ENCODE results near the gene RUNX2.

The RUNX2 gene

DNA sequence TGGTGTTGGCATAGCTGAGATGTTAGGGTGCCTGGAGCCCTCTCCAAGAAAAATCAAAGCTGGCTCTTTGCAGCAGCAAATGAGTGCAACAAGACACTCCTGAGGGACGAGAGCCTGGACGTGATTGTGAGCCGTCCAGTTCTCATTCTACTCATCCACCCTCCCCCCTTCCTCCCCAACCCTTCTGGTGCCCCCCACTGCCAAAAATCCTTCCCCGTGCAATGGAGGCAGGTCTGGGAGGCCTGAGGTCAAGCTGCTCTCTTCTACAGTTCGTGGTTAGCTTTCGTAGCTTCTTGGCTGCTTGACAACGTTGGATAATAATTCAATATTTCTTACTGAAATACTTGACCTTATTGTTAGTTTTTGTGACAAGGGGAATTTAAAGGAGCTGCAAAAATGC, 234.9 kb downstream of the RUNX2 start:
- DNase-seq, result no peak

DNA sequence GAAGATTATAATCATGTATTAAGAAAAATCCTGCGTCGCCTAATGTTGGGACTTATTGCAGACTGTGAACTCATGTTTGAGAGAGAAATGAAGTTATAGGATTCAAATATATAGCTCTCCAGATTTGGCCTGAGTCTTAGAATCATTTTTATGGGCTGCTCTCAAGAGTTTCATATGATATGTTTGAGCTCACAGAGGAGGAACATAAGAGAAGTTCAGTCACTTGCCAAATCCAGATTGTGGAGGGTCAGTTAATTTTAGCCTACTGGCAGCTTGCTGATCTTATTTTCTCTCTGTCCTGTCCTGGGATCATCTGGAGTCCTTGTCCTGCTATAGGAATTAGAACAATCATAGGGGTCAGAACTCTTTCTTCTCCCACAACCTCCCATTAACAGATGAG, 235.7 kb downstream of the RUNX2 start:
- no peak for DNase-seq

DNA sequence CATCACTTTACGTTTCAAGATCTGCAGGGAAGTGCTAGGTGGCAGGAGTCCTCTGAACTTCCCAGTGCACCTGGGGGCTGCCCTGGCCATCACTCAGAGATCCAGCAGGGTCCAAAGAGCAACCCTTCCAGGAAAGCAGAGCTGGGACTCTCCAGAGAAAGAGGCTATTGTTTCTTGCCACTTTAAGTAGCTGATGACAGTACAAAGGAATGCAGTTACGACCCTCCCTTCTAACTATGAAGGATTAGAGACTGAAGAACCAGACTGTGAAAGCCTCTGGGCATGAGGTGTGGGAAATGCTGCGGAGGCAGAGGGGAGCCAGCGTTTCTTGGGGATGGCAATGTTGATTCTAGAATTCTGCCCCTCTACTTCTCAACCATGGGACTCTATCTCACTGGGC, 238.8 kb downstream of the RUNX2 start:
- no peak for DNase-seq

GRCh38 chr6:45567879-45568278, 239.7 kb downstream of the RUNX2 start:
- DNase-seq, result no peak

- DNase-seq, result no peak
Observed at GRCh38 chr6:45568626-45569025, 240.5 kb downstream of the RUNX2 start.

GRCh38 chr6:45569210-45569945, 241.2 kb downstream of the RUNX2 start:
- DNase-seq, result no peak

- DNase-seq, result no peak
Observed at GRCh38 chr6:45571159-45571558, 243.0 kb downstream of the RUNX2 start.

DNA sequence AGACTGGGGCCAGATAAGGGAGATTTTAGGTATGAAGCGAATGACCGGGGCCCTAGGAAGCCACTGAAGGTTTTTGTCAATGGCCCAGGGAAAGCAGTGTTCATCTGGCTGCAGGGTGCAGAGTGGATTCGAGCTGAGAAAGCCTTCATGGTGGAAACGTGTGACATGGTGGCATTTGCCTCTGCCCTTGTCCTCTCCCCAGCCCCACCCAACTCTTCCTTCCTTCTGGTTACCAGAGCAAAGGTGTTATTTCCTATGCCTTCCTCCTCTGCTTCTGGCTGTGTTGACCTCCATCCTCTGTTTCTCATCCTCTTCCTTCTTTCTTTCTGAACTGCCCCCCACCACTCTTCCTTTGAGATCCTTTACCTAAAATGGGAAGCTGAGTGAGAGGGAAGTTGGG, 244.7 kb downstream of the RUNX2 start:
- no peak for DNase-seq

DNA sequence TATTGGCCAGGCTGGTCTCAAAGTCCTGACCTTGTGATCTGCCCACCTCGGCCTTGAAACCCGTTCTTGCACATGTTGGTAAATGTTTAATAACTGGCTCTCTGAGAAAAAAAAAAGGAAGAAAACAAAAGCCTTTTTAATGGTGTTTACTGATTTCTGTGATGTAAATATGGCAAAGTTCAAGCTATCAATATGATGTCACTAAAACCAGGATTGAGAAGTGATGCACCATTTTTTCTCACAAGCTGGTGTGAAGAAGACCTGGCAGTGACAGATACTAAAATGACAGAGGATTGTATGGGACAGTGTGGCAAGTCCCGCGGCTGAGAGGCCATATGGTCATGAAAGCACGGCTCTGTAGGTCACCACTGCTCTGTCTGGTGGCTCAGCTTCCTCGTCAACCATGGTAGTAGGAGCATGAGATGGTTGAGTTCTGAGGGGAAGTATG, 245.9 kb downstream of the RUNX2 start:
- DNase-seq, result no peak

DNA sequence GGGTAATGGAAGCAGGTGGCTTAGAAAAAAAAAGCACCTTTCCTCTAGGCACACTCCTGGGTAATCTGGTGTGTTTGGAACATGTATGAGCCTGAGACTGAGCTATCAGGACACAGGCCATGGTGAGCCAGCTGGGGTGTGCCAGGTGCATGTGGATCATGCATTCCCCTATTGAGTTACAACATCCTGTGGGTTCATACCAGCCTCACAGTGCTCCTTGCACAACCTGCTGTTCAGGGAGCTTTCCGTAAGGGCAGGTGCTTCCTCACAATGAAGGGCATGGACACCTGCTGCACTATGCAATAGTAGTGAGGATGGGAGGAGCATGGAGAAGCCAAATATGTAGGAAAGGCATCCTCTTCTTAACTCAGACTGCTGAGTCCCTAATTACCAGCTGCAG, 246.8 kb downstream of the RUNX2 start:
- no peak for DNase-seq

DNA sequence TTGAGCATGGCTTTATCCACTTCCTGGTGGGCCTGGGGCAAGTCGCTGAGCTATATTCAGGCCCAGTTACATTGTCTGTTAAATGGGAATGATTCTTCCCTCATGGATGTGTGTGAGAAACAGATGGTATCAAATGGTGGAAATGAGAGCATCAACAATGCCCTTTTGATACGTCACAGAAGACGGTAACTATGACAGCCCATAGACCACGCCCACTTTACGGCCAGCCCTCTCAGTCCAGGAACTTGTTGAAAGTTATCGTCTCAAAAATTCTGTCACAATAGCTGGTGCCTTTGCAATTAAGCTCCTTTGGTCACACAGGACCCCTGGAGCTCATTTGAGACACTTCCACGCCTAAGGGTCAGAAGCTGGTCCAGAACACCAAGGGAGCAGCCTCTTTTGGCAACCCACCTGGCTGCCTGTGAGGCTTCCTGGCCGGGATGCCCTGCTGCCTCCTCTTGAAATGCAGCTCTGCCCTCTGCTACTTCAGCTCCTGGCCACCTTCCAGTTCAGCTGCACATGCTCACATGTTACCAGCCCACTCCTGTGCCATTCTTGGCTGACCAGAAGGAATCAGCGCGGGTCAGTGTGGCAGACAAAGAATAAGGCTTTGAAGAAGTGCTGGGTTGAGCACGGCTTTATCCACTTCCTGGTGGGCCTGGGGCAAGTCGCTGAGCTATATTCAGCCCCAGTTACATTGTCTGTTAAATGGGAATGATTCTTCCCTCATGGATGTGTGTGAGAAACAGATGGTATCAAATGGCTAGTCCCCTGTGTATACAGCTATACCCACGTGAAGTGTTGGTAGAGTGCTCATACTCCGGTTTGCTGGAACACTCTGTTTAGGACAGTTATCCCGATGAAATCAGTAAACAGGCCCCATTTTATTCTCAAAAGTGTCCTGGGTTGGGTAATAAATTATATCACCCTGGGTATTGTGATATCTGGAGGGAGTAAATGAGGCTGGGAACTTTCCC, 248.8 kb downstream of the RUNX2 start:
- DNase-seq, result no peak

DNA sequence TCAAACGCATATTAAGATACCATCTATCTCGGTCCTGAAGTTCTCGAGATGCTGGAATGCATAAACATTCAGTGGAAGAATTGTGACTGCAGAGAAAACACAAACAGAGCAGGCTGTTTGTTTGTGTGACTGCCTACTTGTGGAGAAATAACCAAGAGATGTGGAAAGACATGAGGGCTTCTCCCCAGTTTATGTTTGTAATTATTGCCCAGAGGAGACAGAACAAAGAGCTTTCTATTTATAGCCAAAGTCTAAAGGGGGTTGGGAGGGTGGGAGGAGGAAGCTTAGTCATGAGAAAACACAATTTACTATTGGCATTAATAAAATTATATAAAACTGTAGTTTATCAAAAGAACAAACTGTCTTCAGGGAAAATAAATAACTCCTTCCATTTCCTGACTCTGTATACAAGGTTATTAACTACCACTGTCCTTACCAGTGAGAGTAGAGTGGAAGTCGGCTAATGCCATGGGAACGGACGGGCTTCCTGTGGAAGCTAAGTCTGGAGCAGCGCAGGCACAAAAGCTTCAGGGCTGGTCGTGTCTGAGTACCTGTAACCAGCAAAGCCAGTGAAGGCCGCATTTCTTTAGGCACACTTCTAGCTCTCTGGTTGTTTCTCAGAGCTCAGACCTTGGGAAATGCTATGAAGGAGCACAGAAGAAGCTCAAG, 249.8 kb downstream of the RUNX2 start:
- no peak for DNase-seq

DNA sequence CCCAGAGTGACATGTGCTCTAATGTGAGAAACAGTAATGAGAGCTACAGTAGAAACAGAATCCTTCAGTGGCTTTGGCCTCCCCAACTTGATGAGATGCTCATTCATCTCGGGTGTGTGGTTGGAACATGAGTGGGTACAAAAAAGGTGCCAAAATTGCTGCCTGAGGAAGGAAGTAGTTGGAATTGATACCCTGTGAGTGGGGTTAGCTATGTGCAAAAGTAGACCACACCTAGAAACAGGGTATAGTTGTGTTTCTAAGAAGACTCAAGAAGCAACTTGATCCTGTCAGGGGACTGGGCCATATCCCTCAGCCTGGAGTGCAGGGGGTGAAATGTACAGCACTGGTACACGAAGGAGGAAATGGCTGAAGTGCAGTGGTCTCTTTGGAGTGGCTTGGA, 256.0 kb downstream of the RUNX2 start:
- no peak for DNase-seq

GRCh38 chr6:45586216-45587171, 258.4 kb downstream of the RUNX2 start:
- no peak for DNase-seq

DNA sequence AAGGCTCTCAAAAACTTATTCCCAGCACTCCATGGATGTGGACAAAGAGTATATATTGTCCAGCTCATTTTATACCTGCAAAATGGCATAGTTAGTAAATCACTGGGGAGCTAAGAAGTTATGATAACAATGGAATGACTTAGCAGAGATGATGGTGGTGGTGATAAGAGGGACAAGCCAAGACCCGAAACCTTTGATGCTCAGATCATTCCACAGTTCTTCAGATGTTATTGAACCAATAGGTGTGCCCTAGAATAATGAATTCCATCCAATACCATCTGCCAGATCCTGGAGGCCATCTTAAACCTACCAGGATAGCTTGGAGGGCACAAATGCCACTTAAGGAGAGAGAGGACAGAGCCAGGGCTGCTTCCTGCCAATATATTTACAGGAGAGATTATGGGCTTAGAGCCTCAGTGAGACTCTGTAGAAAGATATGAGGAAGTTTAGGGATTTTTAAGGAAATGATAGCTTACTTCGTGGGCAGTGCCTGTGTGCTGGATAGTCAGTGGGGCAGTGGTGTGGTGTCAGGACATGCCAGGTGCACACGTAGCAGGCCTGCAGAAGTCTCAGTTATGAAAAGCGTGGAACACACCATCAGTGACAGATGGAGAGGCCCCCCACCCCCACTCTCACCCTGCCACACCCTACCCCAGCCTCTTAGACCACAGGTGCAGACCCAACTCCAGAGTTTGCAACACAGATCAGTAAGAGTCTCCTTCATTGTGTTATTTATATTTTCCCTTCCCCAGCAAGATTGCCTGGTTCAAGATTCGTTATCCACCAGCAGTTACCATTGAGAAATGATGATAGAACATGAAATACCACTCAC, 259.3 kb downstream of the RUNX2 start:
- DNase-seq, result no peak

GRCh38 chr6:45589367-45589766, 261.2 kb downstream of the RUNX2 start:
- DNase-seq, result no peak

DNA sequence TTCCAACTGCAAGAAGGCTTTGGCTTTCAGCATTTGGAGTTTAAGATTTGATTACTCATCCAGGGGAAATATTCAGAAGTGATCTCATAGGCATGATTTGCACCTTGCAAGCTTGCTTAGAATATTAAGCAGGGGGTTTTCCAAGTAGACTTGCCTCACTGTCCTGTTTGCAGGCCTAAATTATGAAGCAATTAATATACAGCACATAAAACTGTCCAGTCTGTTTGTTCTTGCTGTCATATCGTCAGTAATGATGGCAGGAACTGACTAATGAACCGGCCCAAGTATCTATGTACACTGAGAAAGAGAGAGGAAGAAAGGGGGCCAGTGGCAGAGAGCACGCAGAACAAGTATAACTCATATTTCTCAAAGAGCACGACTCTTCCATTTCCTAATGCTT, 262.1 kb downstream of the RUNX2 start:
- no peak for DNase-seq

DNA sequence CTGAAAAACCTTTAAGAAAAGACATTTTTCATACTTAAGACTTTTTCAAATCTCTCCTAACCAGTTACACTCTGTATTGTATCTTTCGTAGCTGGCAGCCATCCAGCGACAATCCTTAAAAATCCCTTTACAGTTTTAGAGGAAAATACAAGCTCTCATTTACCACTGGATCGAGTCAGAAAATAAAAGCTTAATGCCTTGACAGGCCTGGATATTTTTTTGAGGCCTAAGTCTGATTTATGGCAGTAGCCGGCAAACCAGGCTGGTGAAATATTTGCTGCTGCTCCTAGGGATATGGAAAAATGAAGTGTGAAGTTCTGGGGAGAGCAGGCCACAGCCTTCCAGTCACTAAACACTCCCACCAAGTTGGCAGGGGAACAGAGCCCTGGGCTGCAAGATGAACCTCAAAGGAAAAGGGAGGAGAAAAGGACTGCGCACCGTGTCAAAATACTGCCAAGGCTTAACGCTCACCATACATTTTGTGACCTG, 262.6 kb downstream of the RUNX2 start:
- no peak for DNase-seq

GRCh38 chr6:45591306-45591705, 263.2 kb downstream of the RUNX2 start:
- no peak for DNase-seq

DNA sequence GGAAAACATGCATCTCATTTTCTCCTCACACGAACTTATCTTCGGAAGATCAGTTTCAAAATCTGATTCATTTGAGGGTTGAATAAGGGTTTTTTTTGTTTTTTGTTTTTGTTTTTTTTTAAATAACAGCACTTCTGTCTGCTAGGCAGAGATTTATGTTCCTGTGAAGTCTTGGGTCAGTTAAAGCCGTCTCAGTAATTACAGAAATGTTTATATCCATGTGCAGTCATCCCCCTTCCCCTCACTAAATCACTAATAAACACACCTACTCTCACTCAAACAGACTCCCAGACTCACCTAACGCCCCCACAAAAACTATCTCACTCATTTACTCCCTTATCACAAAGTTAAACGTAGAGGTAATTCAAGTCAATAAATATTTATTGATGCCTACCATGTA, 263.8 kb downstream of the RUNX2 start:
- no peak for DNase-seq

DNA sequence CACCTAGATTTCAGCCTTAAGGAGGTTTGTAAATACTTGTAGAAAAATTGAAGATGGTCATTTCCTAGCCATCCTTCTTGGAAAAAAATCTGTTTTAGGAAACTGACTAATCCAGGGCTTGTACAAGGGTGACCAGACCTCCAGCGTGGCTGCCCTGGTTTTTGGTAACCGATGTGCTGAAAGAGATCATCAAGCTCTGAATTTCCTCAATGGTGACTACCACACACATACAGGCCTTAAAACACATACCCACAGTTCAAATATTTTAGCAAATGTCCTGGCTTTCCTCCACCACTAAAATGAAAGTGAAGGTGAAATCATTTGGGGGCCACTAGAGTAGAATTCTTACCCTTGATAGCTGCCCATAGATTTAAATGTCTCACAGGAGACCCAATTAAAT, 264.9 kb downstream of the RUNX2 start:
- no peak for DNase-seq

All from OCI-M1 (cell line).